ENCODE measurements around the gene ETV6.

DNA sequence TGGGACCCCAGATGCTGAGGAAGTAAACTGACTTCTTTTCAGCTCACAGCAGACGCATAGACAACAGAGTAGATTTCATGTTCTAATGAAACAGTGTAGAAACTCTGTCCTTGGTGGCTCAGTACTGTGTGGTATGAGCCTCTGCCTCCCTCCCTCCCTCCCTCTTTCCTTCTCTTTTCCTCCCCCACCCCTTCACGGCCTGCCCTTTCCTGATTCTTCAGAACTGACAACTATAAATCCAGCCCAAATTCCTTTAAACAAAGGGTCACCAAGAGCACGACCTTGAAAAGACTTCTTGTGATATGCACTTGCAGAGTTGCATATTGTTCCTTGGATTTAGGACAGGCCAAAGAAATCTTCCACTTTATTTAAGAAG lies 164.0 kb downstream of the ETV6 start:
- TF ChIP-seq, protein P1, sequence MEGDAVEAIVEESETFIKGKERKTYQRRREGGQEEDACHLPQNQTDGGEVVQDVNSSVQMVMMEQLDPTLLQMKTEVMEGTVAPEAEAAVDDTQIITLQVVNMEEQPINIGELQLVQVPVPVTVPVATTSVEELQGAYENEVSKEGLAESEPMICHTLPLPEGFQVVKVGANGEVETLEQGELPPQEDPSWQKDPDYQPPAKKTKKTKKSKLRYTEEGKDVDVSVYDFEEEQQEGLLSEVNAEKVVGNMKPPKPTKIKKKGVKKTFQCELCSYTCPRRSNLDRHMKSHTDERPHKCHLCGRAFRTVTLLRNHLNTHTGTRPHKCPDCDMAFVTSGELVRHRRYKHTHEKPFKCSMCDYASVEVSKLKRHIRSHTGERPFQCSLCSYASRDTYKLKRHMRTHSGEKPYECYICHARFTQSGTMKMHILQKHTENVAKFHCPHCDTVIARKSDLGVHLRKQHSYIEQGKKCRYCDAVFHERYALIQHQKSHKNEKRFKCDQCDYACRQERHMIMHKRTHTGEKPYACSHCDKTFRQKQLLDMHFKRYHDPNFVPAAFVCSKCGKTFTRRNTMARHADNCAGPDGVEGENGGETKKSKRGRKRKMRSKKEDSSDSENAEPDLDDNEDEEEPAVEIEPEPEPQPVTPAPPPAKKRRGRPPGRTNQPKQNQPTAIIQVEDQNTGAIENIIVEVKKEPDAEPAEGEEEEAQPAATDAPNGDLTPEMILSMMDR (IDR thresholded peaks at IDR 0.05): no peak
- no peak for TF ChIP-seq POLR2A (IDR thresholded peaks at IDR 0.05; ENCODE audit: low read length)
- no peak for TF ChIP-seq NR3C1 (IDR thresholded peaks at IDR 0.05)
- TF ChIP-seq, protein P2, sequence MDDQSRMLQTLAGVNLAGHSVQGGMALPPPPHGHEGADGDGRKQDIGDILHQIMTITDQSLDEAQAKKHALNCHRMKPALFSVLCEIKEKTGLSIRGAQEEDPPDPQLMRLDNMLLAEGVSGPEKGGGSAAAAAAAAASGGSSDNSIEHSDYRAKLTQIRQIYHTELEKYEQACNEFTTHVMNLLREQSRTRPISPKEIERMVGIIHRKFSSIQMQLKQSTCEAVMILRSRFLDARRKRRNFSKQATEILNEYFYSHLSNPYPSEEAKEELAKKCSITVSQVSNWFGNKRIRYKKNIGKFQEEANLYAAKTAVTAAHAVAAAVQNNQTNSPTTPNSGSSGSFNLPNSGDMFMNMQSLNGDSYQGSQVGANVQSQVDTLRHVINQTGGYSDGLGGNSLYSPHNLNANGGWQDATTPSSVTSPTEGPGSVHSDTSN (IDR thresholded peaks at IDR 0.05): no peak
- TF ChIP-seq MAX (IDR thresholded peaks at IDR 0.05): no peak
- TF ChIP-seq, protein P3, sequence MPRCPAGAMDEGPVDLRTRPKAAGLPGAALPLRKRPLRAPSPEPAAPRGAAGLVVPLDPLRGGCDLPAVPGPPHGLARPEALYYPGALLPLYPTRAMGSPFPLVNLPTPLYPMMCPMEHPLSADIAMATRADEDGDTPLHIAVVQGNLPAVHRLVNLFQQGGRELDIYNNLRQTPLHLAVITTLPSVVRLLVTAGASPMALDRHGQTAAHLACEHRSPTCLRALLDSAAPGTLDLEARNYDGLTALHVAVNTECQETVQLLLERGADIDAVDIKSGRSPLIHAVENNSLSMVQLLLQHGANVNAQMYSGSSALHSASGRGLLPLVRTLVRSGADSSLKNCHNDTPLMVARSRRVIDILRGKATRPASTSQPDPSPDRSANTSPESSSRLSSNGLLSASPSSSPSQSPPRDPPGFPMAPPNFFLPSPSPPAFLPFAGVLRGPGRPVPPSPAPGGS (IDR thresholded peaks at IDR 0.05): no peak

Measured in A549 (cell line).